HepG2 (cell line): ENCODE results near the gene CFAP100. TPM values are rescaled to one million over a fixed set of nuclear protein-coding genes. Genes with fewer than 3 reads are reported as not detected.
A peak's percentile ranks its signal among the peaks of the same experiment; 100 is the strongest.

Experiments used
- KDM3A ChIP-seq: IDR thresholded peaks from 2 replicates; pipeline ENCODE4 v1.6.1; 2018; ENCODE audit warnings: low read depth, missing compliant biosample characterization
- NONO ChIP-seq, 2 experiments: fragments of 450-650 bp in 1 of 2; sonication (generic) in 1 of 2; formaldehyde crosslinking in 1 of 2; IDR thresholded peaks in 1 of 2; conservative IDR thresholded peaks in 1 of 2; 2 replicates each; pipeline versions ENCODE4 v1.6.1 to v1.8.0; 2017 to 2022; ENCODE audit warnings: mild to moderate bottlenecking in 1 of 2, missing genetic modification reagents in 1 of 2, moderate library complexity in 1 of 2
- RBAK ChIP-seq: sonication (generic); formaldehyde crosslinking; IDR thresholded peaks from 2 replicates; pipeline ENCODE4 v1.5.1; 2020; ENCODE audit warnings: mild to moderate bottlenecking, missing genetic modification reagents
- SKI ChIP-seq: fragments of 450-650 bp; IDR thresholded peaks from one replicate; pipeline ENCODE4 v1.6.1; 2018; ENCODE audit warnings: mild to moderate bottlenecking; ENCODE audit not compliant: partially characterized antibody
- SPEN ChIP-seq: sonication (generic); formaldehyde crosslinking; IDR thresholded peaks from 2 replicates; pipeline ENCODE4 v1.5.1; 2020; ENCODE audit warnings: low read depth, mild to moderate bottlenecking, missing genetic modification reagents
- TFDP2 ChIP-seq: sonication (generic); formaldehyde crosslinking; IDR thresholded peaks from 2 replicates; pipeline ENCODE4 v1.4.0; 2020; ENCODE audit warnings: missing genetic modification reagents
- YEATS4 ChIP-seq: sonication (generic); formaldehyde crosslinking; IDR thresholded peaks from 2 replicates; pipeline ENCODE4 v1.4.0; 2020; ENCODE audit warnings: missing genetic modification reagents, borderline replicate concordance
- YY1 ChIP-seq: IDR thresholded peaks from 2 replicates; pipeline ENCODE4 v1.6.1; 2011; ENCODE audit warnings: low read length, low read depth, moderate library complexity, mild to moderate bottlenecking; ENCODE audit not compliant: insufficient read depth, insufficient replicate concordance
- ZBTB7B ChIP-seq: sonication (generic); formaldehyde crosslinking; IDR thresholded peaks from 2 replicates; pipeline ENCODE4 v1.4.0; 2020; ENCODE audit warnings: missing genetic modification reagents
- ZNF232 ChIP-seq: sonication (generic); formaldehyde crosslinking; IDR thresholded peaks from 2 replicates; pipeline ENCODE4 v1.4.0; 2020; ENCODE audit warnings: missing genetic modification reagents, borderline replicate concordance
- ZNF30 ChIP-seq: sonication (generic); formaldehyde crosslinking; IDR thresholded peaks from 2 replicates; pipeline ENCODE4 v1.5.0; 2020; ENCODE audit warnings: mild to moderate bottlenecking, missing genetic modification reagents
- ZNF530 ChIP-seq: sonication (generic); formaldehyde crosslinking; IDR thresholded peaks from 2 replicates; pipeline ENCODE4 v1.5.0; 2020; ENCODE audit warnings: low read depth, mild to moderate bottlenecking, missing genetic modification reagents
- ZNF564 ChIP-seq: sonication (generic); formaldehyde crosslinking; IDR thresholded peaks from 2 replicates; pipeline ENCODE4 v1.8.1; 2023; ENCODE audit warnings: mild to moderate bottlenecking, missing genetic modification reagents
- ZNF749 ChIP-seq: sonication (generic); formaldehyde crosslinking; IDR thresholded peaks from 2 replicates; pipeline ENCODE4 v1.8.0; 2022; ENCODE audit warnings: mild to moderate bottlenecking, missing genetic modification reagents, moderate library complexity, borderline replicate concordance
- ZNF775 ChIP-seq: sonication (generic); formaldehyde crosslinking; IDR thresholded peaks from 2 replicates; pipeline ENCODE4 v1.4.0; 2020; ENCODE audit warnings: missing genetic modification reagents, mild to moderate bottlenecking, moderate library complexity, borderline replicate concordance
- ZSCAN20 ChIP-seq: sonication (generic); formaldehyde crosslinking; IDR thresholded peaks from 2 replicates; pipeline ENCODE4 v1.4.0; 2020; ENCODE audit warnings: missing genetic modification reagents, mild to moderate bottlenecking, borderline replicate concordance
- polyA plus RNA-seq, 8 experiments: library from polyadenylated mRNA; depleted of rRNA in 3 of 8; stranded (reverse) in 7 of 8; unstranded in 1 of 8; fragments of >200 nt; fragmentation: Illumina TruSeq in 4 of 8; extraction: Trizol in 4 of 8; gene quantifications; 2 replicates each; pipeline versions ENCODE4 v1.2.1 to v1.2.3, GENCODE V29; 2011 to 2016; ENCODE audit warnings: low read depth in 4 of 8, missing spikeins in 1 of 8, mixed read lengths in 1 of 8; ENCODE audit not compliant: insufficient read depth in 1 of 8
- total RNA-seq, 5 experiments: library from RNA; depleted of rRNA; stranded (reverse); fragments of >200 nt; fragmentation: Illumina TruSeq; extraction: Trizol; gene quantifications; 2 replicates each; pipeline ENCODE4 v1.2.3, GENCODE V29; 2016; ENCODE audit warnings: low read depth in 1 of 5

Gene CFAP100
- total and polyA plus RNA-seq, 2 of the 13 experiments (the other 11 are each of a cell fraction or from before 2014, with no cell fraction given), result 0.32 TPM; not detected in 1

- TF ChIP-seq SKI, result peak; percentile 56
- TF ChIP-seq ZBTB7B (CRISPR knock-in tag), result no peak
- TF ChIP-seq TFDP2 (CRISPR knock-in tag), result 0 out of 2 replicates have a peak, but pooled peaks have one; percentile 49
- TF ChIP-seq ZNF564 (CRISPR knock-in tag), result 0 out of 2 replicates have a peak, but pooled peaks have one; percentile 11
- no peak for TF ChIP-seq KDM3A (CRISPR knock-in tag)
- TF ChIP-seq SPEN, result peak; percentile 59; the same call in 1 of the 2 replicates
- TF ChIP-seq ZNF30 (CRISPR knock-in tag), result no peak
- no peak for TF ChIP-seq RBAK (CRISPR knock-in tag)
- TF ChIP-seq ZNF530 (CRISPR knock-in tag), result no peak
- TF ChIP-seq ZNF749 (CRISPR knock-in tag), result peak; percentile 33; the same call in 1 of the 2 replicates
- 0 out of 2 replicates have a peak, but pooled peaks have one; percentile 34 for TF ChIP-seq YEATS4 (CRISPR knock-in tag)
- no peak for TF ChIP-seq ZNF232 (CRISPR knock-in tag)
- no peak for TF ChIP-seq NONO (IDR thresholded peaks at IDR 0.05)
- peak; percentile 69; the same call in 1 of the 2 replicates for TF ChIP-seq NONO (CRISPR knock-in tag; conservative IDR thresholded peaks at IDR 0.05)
- no peak for TF ChIP-seq ZNF775 (CRISPR knock-in tag)
- peak; percentile 31; the same call in 1 of the 2 replicates for TF ChIP-seq ZSCAN20 (CRISPR knock-in tag)
- TF ChIP-seq YY1, result peak; percentile 92
Measured at GRCh38 chr3:126475413-126476114, 80.9 kb downstream of the CFAP100 start, which contains the start of gene ZXDC (continued).
